Chondrocyte (in vitro differentiated cells): ENCODE data around the gene LGMN. TPM values are rescaled to one million over a fixed set of nuclear protein-coding genes. Genes with fewer than 3 reads are reported as not detected.

Experiments
- DNase-seq: peaks from one replicate; pipeline ENCODE4 v3.0.0; 2021; ENCODE audit warnings: mixed read lengths, low spot score
- H3K27ac Mint-ChIP-seq: one replicate; pipeline ENCODE4 v1.8.0; 2021; ENCODE audit warnings: mild to moderate bottlenecking, moderate library complexity, mixed read lengths; ENCODE audit not compliant: unreplicated experiment
- H3K27me3 Mint-ChIP-seq: 2 replicates; pipeline ENCODE4 v1.8.0; 2021; ENCODE audit warnings: low read depth, mixed read lengths
- H3K36me3 Mint-ChIP-seq: 2 replicates; pipeline ENCODE4 v1.8.0; 2021; ENCODE audit warnings: low read depth, mixed read lengths
- H3K4me1 Mint-ChIP-seq: 2 replicates; pipeline ENCODE4 v1.8.0; 2021; ENCODE audit warnings: low read depth, mild to moderate bottlenecking, mixed read lengths
- H3K4me3 Mint-ChIP-seq: one replicate; pipeline ENCODE4 v1.8.0; 2021; ENCODE audit warnings: mild to moderate bottlenecking, moderate library complexity, mixed read lengths; ENCODE audit not compliant: unreplicated experiment
- H3K9me3 Mint-ChIP-seq: 2 replicates; pipeline ENCODE4 v1.8.0; 2021; ENCODE audit warnings: low read depth, mixed read lengths
- long read RNA-seq: library from polyadenylated mRNA; stranded (forward); transcript quantifications from one replicate; pipeline ENCODE4 v2.0.0, GENCODE V29; 2021
- total RNA-seq: library from RNA; stranded (reverse); gene quantifications from 3 replicates; pipeline ENCODE4 v1.2.1, GENCODE V29; 2021
- TF ChIP-seq, protein P1 (sequence below): fragments of 200-600 bp; sonication (generic); IDR thresholded peaks from 2 replicates; pipeline ENCODE4 v1.5.0; 2021; ENCODE audit warnings: antibody characterized with exemption, mild to moderate bottlenecking, moderate library complexity

The LGMN gene
- total RNA-seq: 72.2 to 134 TPM (median 130 TPM) in 3 replicates
- long read RNA-seq, transcript LGMN-202 (15 exons, 2,115 nt): minor isoform, 6 of 329 reads
- long read RNA-seq, transcript LGMN-201 (14 exons, 2,055 nt): major isoform, 284 of 329 reads
- long read RNA-seq, transcript LGMN-211 (12 exons, 1,728 nt): minor isoform, 5 of 329 reads
- long read RNA-seq, transcript LGMN-216 (13 exons, 1,797 nt): minor isoform, 8 of 329 reads
- long read RNA-seq, partial matches to known transcripts: 14 of 329 reads
- long read RNA-seq, other reads (novel, unspliced or antisense): 12 of 329 reads

DNA sequence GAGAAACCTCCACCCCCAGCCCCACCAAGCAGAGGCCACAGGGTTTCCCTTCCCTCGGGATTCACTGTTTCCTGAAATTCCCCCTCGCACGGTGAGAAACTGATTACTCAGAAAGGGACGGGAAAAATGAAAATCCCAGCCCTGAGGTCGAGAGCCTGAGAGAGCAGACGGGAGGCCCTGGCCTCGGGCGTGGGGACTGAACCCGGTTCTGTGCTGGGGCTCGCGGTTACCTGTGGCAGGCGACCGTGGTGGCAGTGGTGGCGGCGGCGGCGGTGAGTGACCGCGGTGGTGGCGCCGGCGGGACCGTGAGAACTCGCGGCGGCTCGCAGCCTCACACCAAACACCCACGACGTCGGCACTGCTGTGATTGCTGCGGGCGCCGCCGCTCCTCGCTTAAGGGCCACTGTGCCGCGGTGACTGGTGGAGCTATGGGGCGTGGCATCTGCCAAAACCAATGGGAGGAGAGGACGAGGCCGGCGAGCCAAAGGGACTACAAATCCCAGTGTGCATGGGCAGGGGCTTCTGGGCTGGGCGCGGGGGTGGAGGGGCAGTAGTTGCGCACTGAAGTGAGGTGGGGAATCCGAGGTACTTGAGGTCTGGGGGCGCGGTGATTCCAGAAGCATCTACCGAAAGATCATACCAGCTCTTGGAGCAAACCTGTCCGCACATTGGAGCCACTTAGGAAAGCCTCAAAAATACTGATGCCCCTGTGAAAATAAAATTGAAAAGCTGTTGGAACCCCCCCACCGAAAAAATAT is at the start of gene LGMN:
LGMN (minus strand) TSS at position 369 of the 758 bp plus-strand sequence. CDS start 15,841 bp downstream, outside the sequence.
- no peaks in the 10 kb centered on the region for H3K36me3 Mint-ChIP-seq
- H3K9me3 Mint-ChIP-seq: no peaks in the 10 kb centered on the region
- peak within 1 kb of the TSS; percentile 99 for H3K27ac Mint-ChIP-seq
- peaks cover 36% of the 10 kb centered on the region for H3K4me1 Mint-ChIP-seq
- TF ChIP-seq, protein P1, sequence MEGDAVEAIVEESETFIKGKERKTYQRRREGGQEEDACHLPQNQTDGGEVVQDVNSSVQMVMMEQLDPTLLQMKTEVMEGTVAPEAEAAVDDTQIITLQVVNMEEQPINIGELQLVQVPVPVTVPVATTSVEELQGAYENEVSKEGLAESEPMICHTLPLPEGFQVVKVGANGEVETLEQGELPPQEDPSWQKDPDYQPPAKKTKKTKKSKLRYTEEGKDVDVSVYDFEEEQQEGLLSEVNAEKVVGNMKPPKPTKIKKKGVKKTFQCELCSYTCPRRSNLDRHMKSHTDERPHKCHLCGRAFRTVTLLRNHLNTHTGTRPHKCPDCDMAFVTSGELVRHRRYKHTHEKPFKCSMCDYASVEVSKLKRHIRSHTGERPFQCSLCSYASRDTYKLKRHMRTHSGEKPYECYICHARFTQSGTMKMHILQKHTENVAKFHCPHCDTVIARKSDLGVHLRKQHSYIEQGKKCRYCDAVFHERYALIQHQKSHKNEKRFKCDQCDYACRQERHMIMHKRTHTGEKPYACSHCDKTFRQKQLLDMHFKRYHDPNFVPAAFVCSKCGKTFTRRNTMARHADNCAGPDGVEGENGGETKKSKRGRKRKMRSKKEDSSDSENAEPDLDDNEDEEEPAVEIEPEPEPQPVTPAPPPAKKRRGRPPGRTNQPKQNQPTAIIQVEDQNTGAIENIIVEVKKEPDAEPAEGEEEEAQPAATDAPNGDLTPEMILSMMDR: peak; percentile 23
- H3K27me3 Mint-ChIP-seq: no peaks in the 10 kb centered on the region
- peak; percentile 98 for DNase-seq
- H3K4me3 Mint-ChIP-seq: peak within 1 kb of the TSS; percentile 94

DNA sequence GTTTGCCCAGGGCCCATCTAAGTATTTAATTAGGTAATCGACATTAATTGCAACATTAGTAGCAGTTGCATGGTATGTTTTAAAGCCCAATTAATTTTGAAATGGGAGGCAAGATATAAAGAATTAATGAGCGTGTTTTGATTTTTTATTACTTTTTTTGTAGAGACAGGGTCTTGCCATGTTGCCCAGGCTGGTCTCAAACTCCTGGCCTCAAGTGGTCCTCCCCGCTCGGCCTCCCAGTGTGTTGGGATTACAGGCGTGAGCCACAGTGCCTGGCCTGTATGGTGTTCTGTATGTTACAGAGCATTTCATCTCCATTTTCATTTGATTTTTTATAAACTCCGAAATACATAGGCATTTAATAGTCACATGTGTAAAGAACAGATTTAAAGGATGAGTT is 46.5 kb upstream of the LGMN start:
- no peaks in the 10 kb centered on the region for H3K27me3 Mint-ChIP-seq
- TF ChIP-seq, protein P1: no peak
- DNase-seq: no peak
- peaks cover 9% of the 10 kb centered on the region for H3K9me3 Mint-ChIP-seq
- H3K36me3 Mint-ChIP-seq: peaks cover 14% of the 10 kb centered on the region
- peak overlapping the region; percentile 96 for H3K4me3 Mint-ChIP-seq
- H3K4me1 Mint-ChIP-seq: peaks cover 31% of the 10 kb centered on the region
- peak overlapping the region; percentile 96 for H3K27ac Mint-ChIP-seq

DNA sequence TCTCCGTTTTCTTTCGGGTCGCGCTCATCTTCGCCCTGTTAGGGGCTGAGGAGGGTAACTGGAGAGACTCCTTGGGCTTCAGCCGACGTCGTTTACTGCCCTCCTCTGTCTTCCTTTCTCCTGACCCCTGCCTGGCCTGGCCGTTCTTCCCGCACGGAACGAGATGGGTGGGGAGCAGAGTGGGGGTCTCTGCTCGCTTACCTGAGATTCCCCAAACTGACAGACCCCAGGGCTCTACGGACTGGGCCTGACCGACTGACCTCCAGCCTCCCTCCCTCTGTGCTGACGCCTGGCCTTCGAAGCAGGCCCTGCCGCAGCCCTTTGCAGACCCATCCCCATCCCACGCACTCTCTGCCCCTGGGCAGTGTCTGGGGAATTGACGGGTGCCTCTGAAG is 46.1 kb upstream of the LGMN start:
- H3K9me3 Mint-ChIP-seq: peaks cover 13% of the 10 kb centered on the region
- peaks cover 27% of the 10 kb centered on the region for H3K4me1 Mint-ChIP-seq
- H3K27me3 Mint-ChIP-seq: no peaks in the 10 kb centered on the region
- peak overlapping the region; percentile 96 for H3K27ac Mint-ChIP-seq
- TF ChIP-seq, protein P1: no peak
- DNase-seq: no peak
- peaks cover 15% of the 10 kb centered on the region for H3K36me3 Mint-ChIP-seq
- peak overlapping the region; percentile 96 for H3K4me3 Mint-ChIP-seq

DNA sequence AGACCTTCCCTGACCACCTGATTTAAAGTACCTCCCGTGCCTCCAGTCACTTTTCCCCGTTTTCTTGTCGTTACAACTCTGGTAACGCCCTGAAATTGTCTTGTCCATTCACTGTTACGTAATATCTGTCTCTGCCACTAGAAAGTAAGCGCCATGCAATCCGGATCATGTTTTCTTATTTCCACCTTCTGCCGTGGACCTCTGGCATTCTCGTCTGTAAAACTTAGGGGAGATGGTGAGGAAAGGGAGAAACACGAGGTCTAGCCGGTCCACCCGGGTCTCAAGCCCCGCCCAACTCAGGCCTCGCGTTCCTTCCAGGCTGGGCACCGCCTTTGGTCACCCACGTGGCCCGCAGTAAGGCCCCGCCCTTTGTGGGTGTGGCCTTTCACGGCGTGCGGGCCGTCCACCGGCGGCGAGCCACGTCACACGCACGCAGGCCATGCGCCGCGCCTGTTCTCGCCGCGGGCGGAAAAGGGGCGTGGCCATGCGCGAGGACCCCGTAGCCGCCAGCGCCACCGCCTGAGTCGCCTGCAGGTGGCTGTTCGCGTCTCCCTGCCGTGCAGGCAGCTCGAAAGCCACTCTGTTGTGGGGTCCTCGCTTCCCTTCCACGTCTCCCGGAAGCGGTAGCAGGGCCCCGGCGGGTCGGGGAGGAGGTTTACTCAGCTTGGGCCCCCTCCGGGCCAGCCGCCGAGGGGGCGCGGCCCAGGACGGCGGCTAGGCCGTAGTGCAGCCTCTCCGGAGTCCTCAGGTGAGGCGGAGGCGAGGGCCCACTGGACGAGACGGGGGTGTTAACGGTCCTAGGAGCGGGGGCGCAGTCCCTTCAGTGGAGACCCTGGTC is 45.5 kb upstream of the LGMN start, which contains the start of gene GOLGA5:
GOLGA5 (plus strand) TSS at position 597 of the 838 bp plus-strand sequence. CDS start 3,133 bp downstream, outside the sequence.
- Mint-ChIP-seq H3K27me3 (no peaks in the 10 kb centered on the region), H3K4me1 (peaks cover 27% of the 10 kb centered on the region)
- DNase-seq: peak; percentile 99

More for the DNA sequence above, 45.5 kb upstream of the LGMN start, which contains the start of gene GOLGA5:
- Mint-ChIP-seq H3K27ac (peak within 1 kb of the TSS; percentile 96), H3K36me3 (peaks cover 19% of the 10 kb centered on the region), H3K9me3 (peaks cover 19% of the 10 kb centered on the region), H3K4me3 (peak within 1 kb of the TSS; percentile 96)
- TF ChIP-seq, protein P1: no peak
